Gastroesophageal sphincter (tissue), 4 donors: Measurements from ENCODE around the gene CAMK2B. TPM values are rescaled to one million over a fixed set of nuclear protein-coding genes. Genes with fewer than 3 reads are reported as not detected.
A peak's percentile ranks its signal among the peaks of the same experiment; 100 is the strongest.

Source experiments
- ATAC-seq: fragments of 150-250 bp; one replicate; pipeline ENCODE4 v1.9.1; 2016; ENCODE audit warnings: mild to moderate bottlenecking, moderate library complexity
- H3K27ac ChIP-seq, 4 donors: fragments of 200-600 bp; sonication (generic) in 3 of 4; 1 replicate in 3 of 4; 2 replicates in 1 of 4; pipeline ENCODE4 v1.5.1; 2016 to 2019
- H3K27me3 ChIP-seq: fragments of 200-600 bp; sonication (generic); one replicate; pipeline ENCODE4 v1.5.1; 2019
- H3K36me3 ChIP-seq, 2 donors: fragments of 200-600 bp; sonication (generic); one replicate each; pipeline ENCODE4 v1.5.1; 2019; ENCODE audit warnings: control low read depth in 1 of 2
- H3K4me1 ChIP-seq, 3 donors: fragments of 200-600 bp; sonication (generic); 1 replicate in 2 of 3; 2 replicates in 1 of 3; pipeline ENCODE4 v1.5.1; 2016 to 2019; ENCODE audit warnings: control low read depth in 2 of 3
- H3K4me3 ChIP-seq, 2 donors: fragments of 200-600 bp; sonication (generic); one replicate each; pipeline ENCODE4 v1.5.1; 2019; ENCODE audit warnings: mild to moderate bottlenecking in 1 of 2, moderate library complexity in 1 of 2
- H3K9me3 ChIP-seq, 3 donors: fragments of 200-600 bp; sonication (generic); one replicate each; pipeline ENCODE4 v1.5.1; 2017 to 2019; ENCODE audit warnings: control low read depth in 2 of 3
- EP300 ChIP-seq: sonication (generic); formaldehyde crosslinking; IDR thresholded peaks from one replicate; pipeline ENCODE4 v1.6.1; 2017; ENCODE audit warnings: antibody characterized with exemption, mild to moderate bottlenecking
- POLR2A ChIP-seq, 2 donors: fragments of 450-650 bp; IDR thresholded peaks; one replicate each; pipeline ENCODE4 v1.6.1; 2017; ENCODE audit warnings: antibody characterized with exemption in 2 of 2, mild to moderate bottlenecking in 2 of 2, moderate library complexity in 1 of 2
- POLR2AphosphoS5 ChIP-seq: sonication (generic); formaldehyde crosslinking; IDR thresholded peaks from one replicate; pipeline ENCODE4 v1.6.1; 2017; ENCODE audit warnings: antibody characterized with exemption
- WGBS, 2 donors: methylation state at CpG; one replicate each; pipeline ENCODE4 v1.1.5; 2018; ENCODE audit warnings: low coverage in 1 of 2; 5-methylcytosine and 5-hydroxymethylcytosine counted together
- total RNA-seq, 4 donors: library from RNA; depleted of rRNA; stranded (reverse); fragments of >200 nt; gene quantifications; one replicate each; pipeline ENCODE4 v1.1.0, GENCODE V29; 2016
- TF ChIP-seq, protein P1 (sequence below), 4 experiments: fragments of 200-600 bp in 2 of 4; fragments of 450-650 bp in 2 of 4; sonication (generic) in 1 of 4; IDR thresholded peaks; one replicate each; pipeline ENCODE4 v1.5.1; 2017 to 2019; ENCODE audit warnings: antibody characterized with exemption in 4 of 4, mild to moderate bottlenecking in 2 of 4, moderate library complexity in 2 of 4

CAMK2B gene
- total RNA-seq, 4 donors from 2014 or later = 0.27 to 1.5 (median 0.81) TPM

GRCh38 chr7:44313016-44313415 is 12.4 kb downstream of the CAMK2B start:
- Histone ChIP-seq H3K9me3 (peaks cover 0 to 18% (median 0%) of the 10 kb centered on the region in 3 donors), H3K27ac (no peak overlapping the region), H3K4me3 (no peak overlapping the region), H3K27me3 (peaks cover 10% of the 10 kb centered on the region), H3K36me3 (no peaks in the 10 kb centered on the region), H3K4me1 (peaks cover 0 to 11% (median 0%) of the 10 kb centered on the region in 3 donors)
- TF ChIP-seq EP300 (no peak), POLR2A (IDR thresholded peaks at IDR 0.05) (no peak), POLR2AphosphoS5 (no peak)
- TF ChIP-seq, protein P1, sequence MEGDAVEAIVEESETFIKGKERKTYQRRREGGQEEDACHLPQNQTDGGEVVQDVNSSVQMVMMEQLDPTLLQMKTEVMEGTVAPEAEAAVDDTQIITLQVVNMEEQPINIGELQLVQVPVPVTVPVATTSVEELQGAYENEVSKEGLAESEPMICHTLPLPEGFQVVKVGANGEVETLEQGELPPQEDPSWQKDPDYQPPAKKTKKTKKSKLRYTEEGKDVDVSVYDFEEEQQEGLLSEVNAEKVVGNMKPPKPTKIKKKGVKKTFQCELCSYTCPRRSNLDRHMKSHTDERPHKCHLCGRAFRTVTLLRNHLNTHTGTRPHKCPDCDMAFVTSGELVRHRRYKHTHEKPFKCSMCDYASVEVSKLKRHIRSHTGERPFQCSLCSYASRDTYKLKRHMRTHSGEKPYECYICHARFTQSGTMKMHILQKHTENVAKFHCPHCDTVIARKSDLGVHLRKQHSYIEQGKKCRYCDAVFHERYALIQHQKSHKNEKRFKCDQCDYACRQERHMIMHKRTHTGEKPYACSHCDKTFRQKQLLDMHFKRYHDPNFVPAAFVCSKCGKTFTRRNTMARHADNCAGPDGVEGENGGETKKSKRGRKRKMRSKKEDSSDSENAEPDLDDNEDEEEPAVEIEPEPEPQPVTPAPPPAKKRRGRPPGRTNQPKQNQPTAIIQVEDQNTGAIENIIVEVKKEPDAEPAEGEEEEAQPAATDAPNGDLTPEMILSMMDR (IDR thresholded peaks at IDR 0.05) = no peak
- no peak for ATAC-seq
- WGBS, 2 donors = 100% methylated on average over 1 of the region's 8 CpGs; no CpG with 5 or more reads in 1 of the 2 donors

GRCh38 chr7:44311561-44312495 is 13.6 kb downstream of the CAMK2B start:
- Histone ChIP-seq H3K4me1 (peaks cover 0 to 11% (median 0%) of the 10 kb centered on the region in 3 donors), H3K27ac (no peak overlapping the region), H3K27me3 (peaks cover 10% of the 10 kb centered on the region), H3K9me3 (peaks cover 0 to 18% (median 0%) of the 10 kb centered on the region in 3 donors), H3K36me3 (no peaks in the 10 kb centered on the region), H3K4me3 (no peak overlapping the region)
- no peak for ATAC-seq
- 74 to 83% methylated on average over 1 to 4 of the region's 16 CpGs for WGBS, 2 donors
- no peak for TF ChIP-seq EP300
- no peak for TF ChIP-seq POLR2A (IDR thresholded peaks at IDR 0.05)
- TF ChIP-seq POLR2AphosphoS5 = no peak
- TF ChIP-seq, protein P1 (IDR thresholded peaks at IDR 0.05) = no peak

- 70 to 81% methylated on average over 8 to 9 of the region's 10 CpGs for WGBS, 2 donors
- Histone ChIP-seq H3K27me3 (peaks cover 10% of the 10 kb centered on the region), H3K4me1 (peaks cover 0 to 11% (median 0%) of the 10 kb centered on the region in 3 donors), H3K36me3 (no peaks in the 10 kb centered on the region), H3K9me3 (peaks cover 0 to 11% (median 0%) of the 10 kb centered on the region in 3 donors), H3K4me3 (peak overlapping the region in 1 of 2 donors; percentile 49), H3K27ac (peak overlapping the region in 1 of 4 donors; percentile 30)
- TF ChIP-seq POLR2A (IDR thresholded peaks at IDR 0.05) (no peak), EP300 (no peak), POLR2AphosphoS5 (no peak)
- TF ChIP-seq, protein P1 (IDR thresholded peaks at IDR 0.05) = no peak
- no peak for ATAC-seq
Observed at GRCh38 chr7:44310221-44310848, 15.1 kb downstream of the CAMK2B start.

DNA sequence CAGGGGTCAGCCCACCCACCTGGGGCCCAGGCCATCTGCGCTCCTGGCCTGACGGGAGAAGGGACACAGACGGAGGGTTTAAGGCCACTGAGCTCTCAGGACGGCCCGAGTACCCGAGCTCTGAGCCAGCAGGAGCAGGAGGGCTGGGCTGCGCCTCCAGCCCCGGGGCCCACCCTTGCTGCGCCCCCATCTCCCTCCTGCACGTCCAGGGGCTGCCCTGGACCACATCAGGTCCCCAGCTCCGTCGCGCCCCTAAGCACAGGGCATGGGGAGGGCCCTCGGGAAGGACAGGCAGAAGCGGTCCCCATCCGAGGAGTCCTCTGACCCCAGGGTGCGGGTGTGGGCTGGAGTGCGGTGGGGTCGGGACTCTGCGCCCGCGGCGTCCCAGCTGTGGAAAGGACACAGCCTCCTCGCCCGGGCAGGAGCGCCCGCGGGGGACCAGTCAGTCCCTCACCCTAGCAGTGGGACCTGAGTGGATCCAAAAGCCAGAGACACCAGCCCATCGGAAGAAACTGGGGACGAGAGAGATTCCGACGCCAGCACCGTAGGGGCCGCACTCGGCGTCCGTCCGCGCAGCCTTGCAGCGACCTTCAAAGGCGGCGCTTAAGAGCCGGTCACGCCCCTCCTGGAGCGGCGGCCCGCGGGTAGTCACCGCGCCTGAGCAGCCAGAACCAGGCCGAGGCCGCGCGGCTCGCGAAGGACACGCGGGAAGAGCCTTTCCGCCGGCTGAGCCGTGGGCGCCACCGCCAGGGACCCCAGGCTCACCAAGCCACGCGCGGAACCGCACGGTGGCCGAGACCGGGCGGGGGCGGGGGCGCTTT is 15.9 kb downstream of the CAMK2B start:
- Histone ChIP-seq H3K4me3 (peak overlapping the region; percentile 14 to 49), H3K36me3 (no peaks in the 10 kb centered on the region), H3K27me3 (peaks cover 10% of the 10 kb centered on the region), H3K9me3 (peaks cover 0 to 2% (median 0%) of the 10 kb centered on the region in 3 donors), H3K4me1 (peaks cover 0 to 11% (median 0%) of the 10 kb centered on the region in 3 donors), H3K27ac (peak overlapping the region in 1 of 4 donors; percentile 30)
- 0% methylated on average over 10 of the region's 73 CpGs; no CpG with 5 or more reads in 1 of the 2 donors for WGBS, 2 donors
- no peak for TF ChIP-seq POLR2AphosphoS5
- no peak for TF ChIP-seq POLR2A (IDR thresholded peaks at IDR 0.05)
- TF ChIP-seq EP300 = no peak
- TF ChIP-seq, protein P1 (IDR thresholded peaks at IDR 0.05) = no peak
- peak; percentile 87 for ATAC-seq
